Caki2 (cell line): ENCODE data around the gene LDLRAD2. TPM values are rescaled to one million over a fixed set of nuclear protein-coding genes. Genes with fewer than 3 reads are reported as not detected.
"Not testable (repeated sequence)": the region's sequence is repeated elsewhere in the genome, so short reads cannot be mapped to it uniquely, and the experiment has no call there.

Experiments used
- DNase-seq: peaks from one replicate; pipeline ENCODE4 v3.0.0-alpha.2; 2015; ENCODE audit warnings: low read depth
- in situ Hi-C: cut with HindIII; loops from 2 replicates; pipeline ENCODE4 v1.10.0; 2016; ENCODE audit warnings: low sequenced_read_pairs, low pct_unique_long_range_greater_than_20kb, mixed read lengths
- total RNA-seq: library from RNA; depleted of rRNA; stranded (reverse); fragments of >200 nt; shearing (Covaris generic); gene quantifications from 2 replicates; pipeline ENCODE4 v1.2.3, GENCODE V29; 2014; ENCODE audit warnings: low replicate concordance

LDLRAD2 gene
- total RNA-seq, 1 experiment from 2014 or later, result not detected

- peak; percentile 69 for DNase-seq
- in situ Hi-C loops, result no loop called here
These were observed 29.7 kb upstream of the LDLRAD2 start for GRCh38 chr1:21782349-21782867.

- peak; percentile 94 for DNase-seq
- in situ Hi-C loops, result no loop called here
These were observed 29.0 kb upstream of the LDLRAD2 start, which contains the start of gene USP48 for GRCh38 chr1:21782868-21783678. TSS of gene USP48 (minus strand) at chr1:21783149. CDS start at chr1:21782957, 192 bp downstream.

GRCh38 chr1:21783679-21784603, 28.1 kb upstream of the LDLRAD2 start:
- in situ Hi-C loops, result no loop called here
- peak; percentile 97 for DNase-seq

GRCh38 chr1:21785764-21786163, 26.3 kb upstream of the LDLRAD2 start:
- DNase-seq, in situ Hi-C loops: not testable (repeated sequence)

- in situ Hi-C loops, result no loop called here
- no peak for DNase-seq
These were observed 25.4 kb upstream of the LDLRAD2 start for GRCh38 chr1:21786640-21787039.

- DNase-seq, result no peak
- in situ Hi-C loops, result no loop called here
These were observed 19.0 kb upstream of the LDLRAD2 start for GRCh38 chr1:21793104-21793503.

- no peak for DNase-seq
- in situ Hi-C loops, result no loop called here
These were observed 17.4 kb upstream of the LDLRAD2 start for GRCh38 chr1:21794656-21795055.

GRCh38 chr1:21795075-21795474, 17.0 kb upstream of the LDLRAD2 start:
- DNase-seq, result no peak
- in situ Hi-C loops, result no loop called here

GRCh38 chr1:21799730-21800129, 12.3 kb upstream of the LDLRAD2 start:
- in situ Hi-C loops, result no loop called here
- DNase-seq, result no peak

GRCh38 chr1:21801100-21801499, 11.0 kb upstream of the LDLRAD2 start:
- in situ Hi-C loops, result no loop called here
- peak; percentile 45 for DNase-seq

GRCh38 chr1:21804536-21804935, 7.5 kb upstream of the LDLRAD2 start:
- in situ Hi-C loops, result no loop called here
- no peak for DNase-seq

GRCh38 chr1:21813542-21813941, 1.5 kb downstream of the LDLRAD2 start:
- in situ Hi-C loops, result no loop called here
- DNase-seq, result no peak

- in situ Hi-C loops, result no loop called here
- no peak for DNase-seq
These were observed 2.3 kb downstream of the LDLRAD2 start for GRCh38 chr1:21814241-21814918.

- DNase-seq, result no peak
- in situ Hi-C loops, result no loop called here
These were observed 3.0 kb downstream of the LDLRAD2 start for GRCh38 chr1:21814981-21815582.

GRCh38 chr1:21815724-21816321, 3.8 kb downstream of the LDLRAD2 start:
- in situ Hi-C loops, result no loop called here
- no peak for DNase-seq

GRCh38 chr1:21816602-21817302, 4.7 kb downstream of the LDLRAD2 start:
- peak; percentile 63 for DNase-seq
- in situ Hi-C loops, result no loop called here

- in situ Hi-C loops, result no loop called here
- peak; percentile 32 for DNase-seq
These were observed 6.6 kb downstream of the LDLRAD2 start for GRCh38 chr1:21818656-21819055.
